ENCODE data around the gene SLC25A19.

Gene SLC25A19

DNA sequence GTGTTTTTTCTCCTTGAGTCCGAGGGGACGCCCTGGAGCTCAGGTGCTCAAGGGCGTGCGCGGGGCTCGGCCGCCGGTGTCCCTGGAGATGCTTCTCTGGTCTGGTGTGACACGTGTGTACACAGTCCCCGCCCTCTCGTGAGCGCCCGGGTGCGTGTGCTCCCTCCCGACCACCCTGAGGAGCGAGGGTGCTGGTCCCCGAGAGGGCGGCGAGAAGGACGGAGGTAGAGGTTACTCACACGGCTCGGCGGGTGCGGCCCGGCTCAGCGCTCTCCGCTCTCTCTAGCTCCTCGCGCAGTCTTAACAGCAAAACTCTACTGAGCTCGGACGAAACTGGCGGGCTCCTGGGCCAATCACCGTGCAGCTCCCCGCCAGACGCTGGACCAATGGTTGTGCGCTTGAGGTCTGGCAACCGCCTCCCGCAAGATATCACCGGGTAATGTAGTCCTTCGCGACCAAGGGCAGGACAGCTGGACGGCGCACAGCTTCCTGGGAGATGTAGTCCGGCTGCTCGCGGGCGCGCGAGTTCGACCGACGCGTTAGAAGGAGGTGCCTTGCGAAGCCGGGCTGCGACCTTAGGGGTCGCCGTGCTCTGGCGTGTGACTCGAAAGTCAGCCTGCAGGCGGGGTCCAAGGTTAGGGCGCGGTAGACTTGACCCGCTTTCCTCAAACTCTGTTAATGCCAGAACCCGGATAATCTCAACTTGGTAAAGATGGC lies at the start of gene SLC25A19:
TSS of gene SLC25A19 (minus strand) at position 319 of the 717 bp plus-strand sequence. CDS start 2,669 bp downstream, outside the sequence.
- H3K4me3 ChIP-seq (ENCODE audit: low read length): peak within 1 kb of the TSS; percentile 90
- TF ChIP-seq, protein P1, sequence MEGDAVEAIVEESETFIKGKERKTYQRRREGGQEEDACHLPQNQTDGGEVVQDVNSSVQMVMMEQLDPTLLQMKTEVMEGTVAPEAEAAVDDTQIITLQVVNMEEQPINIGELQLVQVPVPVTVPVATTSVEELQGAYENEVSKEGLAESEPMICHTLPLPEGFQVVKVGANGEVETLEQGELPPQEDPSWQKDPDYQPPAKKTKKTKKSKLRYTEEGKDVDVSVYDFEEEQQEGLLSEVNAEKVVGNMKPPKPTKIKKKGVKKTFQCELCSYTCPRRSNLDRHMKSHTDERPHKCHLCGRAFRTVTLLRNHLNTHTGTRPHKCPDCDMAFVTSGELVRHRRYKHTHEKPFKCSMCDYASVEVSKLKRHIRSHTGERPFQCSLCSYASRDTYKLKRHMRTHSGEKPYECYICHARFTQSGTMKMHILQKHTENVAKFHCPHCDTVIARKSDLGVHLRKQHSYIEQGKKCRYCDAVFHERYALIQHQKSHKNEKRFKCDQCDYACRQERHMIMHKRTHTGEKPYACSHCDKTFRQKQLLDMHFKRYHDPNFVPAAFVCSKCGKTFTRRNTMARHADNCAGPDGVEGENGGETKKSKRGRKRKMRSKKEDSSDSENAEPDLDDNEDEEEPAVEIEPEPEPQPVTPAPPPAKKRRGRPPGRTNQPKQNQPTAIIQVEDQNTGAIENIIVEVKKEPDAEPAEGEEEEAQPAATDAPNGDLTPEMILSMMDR (conservative IDR thresholded peaks at IDR 0.05; ENCODE audit: low read depth, low read length): peak; percentile 9
- peak; percentile 97 for DNase-seq (ENCODE audit: low read depth)

DNA sequence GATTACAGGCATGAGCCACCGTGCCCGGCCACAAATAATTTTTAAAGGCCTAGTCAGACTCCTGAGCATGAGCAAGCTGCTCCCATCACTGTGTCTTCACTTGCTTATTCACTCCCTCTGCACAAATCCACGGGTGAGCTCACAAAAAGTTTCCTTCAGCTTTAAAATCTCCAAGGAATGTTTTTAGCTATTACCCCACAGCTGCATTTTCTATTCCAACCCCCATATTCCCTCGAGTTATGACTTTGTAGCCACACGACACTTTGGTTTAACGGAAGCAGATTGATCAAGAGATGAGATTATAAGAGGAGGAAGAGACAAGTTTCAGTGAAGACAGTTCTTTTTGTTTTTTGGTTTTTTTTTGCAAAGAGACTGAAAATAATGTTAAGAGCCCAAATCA lies 49.1 kb upstream of the SLC25A19 start:
- TF ChIP-seq, protein P1 (conservative IDR thresholded peaks at IDR 0.05; ENCODE audit: low read depth, low read length): no peak
- H3K4me3 ChIP-seq (ENCODE audit: low read length): no peak overlapping the region
- no peak for DNase-seq (ENCODE audit: low read depth)

DNA sequence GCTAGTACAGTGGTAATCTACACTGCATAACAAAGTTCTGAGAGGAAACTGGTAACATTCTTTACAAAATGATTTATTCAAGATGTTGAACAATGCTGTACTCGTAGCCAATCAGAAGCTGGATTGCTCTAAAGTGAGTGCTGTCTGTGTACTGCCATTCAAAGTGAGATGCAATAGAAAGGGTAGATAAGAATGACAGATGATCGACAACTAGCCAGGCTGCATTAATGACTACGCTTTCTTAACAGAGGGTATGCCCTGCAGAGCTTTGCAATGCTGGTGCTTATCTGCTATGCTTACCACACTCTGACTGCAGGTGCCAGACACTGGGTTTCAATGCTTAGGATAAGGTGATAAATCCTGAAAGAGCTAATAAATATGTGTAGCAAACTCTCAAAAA lies 46.1 kb upstream of the SLC25A19 start:
- DNase-seq (ENCODE audit: low read depth): no peak
- no peak overlapping the region for H3K4me3 ChIP-seq (ENCODE audit: low read length)
- TF ChIP-seq, protein P1 (conservative IDR thresholded peaks at IDR 0.05; ENCODE audit: low read depth, low read length): no peak

DNA sequence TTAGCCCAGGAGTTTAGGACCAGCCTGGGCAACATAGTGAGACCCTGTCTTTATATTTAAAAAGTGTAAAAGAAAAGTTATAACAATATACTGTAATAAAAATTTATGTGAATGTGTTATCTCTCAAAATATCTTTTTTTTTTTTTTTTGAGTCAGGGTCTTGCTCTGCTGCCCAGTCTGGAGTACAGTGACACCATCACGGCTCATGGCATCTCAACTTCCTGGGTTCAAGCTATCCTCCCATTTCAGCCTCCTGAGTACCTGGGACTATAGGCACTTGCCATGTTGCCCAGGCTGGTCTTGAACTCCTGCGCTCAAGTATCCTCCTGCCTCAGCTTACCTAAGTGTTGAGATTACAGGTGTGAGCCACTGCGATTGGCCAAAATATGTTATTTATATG lies 45.5 kb upstream of the SLC25A19 start:
- no peak overlapping the region for H3K4me3 ChIP-seq (ENCODE audit: low read length)
- TF ChIP-seq, protein P1 (conservative IDR thresholded peaks at IDR 0.05; ENCODE audit: low read depth, low read length): no peak
- no peak for DNase-seq (ENCODE audit: low read depth)

DNA sequence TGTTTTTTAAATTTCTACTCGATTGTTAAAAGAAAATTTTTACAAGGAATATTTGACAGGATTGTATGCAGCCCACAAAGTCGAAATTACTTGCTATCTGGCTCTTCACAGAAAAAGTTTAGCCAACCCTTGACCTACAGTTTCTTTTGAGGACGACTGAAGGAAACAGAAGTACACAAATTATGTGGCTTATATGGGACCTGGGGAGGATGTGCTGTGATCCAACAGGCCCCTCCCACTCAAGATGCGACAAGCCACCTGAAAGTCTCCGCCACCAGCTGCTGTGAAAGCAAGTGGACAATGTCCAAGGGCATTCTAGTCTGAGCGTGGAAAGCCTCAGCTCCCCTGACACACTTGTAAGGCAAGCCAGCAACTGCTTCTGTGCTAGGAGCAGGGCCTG lies 42.4 kb upstream of the SLC25A19 start:
- TF ChIP-seq, protein P1 (conservative IDR thresholded peaks at IDR 0.05; ENCODE audit: low read depth, low read length): no peak
- DNase-seq (ENCODE audit: low read depth): no peak
- H3K4me3 ChIP-seq (ENCODE audit: low read length): no peak overlapping the region

DNA sequence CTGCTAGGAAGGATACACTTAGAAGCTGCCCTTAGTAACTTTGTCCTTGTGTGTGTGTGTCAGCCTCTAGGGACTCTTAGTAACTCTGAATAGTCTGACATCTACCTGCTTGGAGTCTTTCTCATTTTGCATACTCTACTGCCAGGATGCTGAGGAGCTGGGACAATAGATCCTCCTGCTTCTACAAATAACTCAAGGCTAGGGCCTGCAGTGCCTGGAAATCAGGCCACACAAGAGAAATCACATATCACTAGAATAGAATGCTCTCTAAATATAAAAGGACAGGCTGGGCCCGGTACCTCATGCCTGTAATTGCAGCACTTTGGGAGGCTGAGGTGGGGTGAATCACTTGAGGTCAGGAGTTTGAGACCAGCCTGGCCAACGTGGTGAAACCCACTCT lies 38.5 kb upstream of the SLC25A19 start:
- no peak overlapping the region for H3K4me3 ChIP-seq (ENCODE audit: low read length)
- DNase-seq (ENCODE audit: low read depth): no peak
- TF ChIP-seq, protein P1 (conservative IDR thresholded peaks at IDR 0.05; ENCODE audit: low read depth, low read length): no peak

DNA sequence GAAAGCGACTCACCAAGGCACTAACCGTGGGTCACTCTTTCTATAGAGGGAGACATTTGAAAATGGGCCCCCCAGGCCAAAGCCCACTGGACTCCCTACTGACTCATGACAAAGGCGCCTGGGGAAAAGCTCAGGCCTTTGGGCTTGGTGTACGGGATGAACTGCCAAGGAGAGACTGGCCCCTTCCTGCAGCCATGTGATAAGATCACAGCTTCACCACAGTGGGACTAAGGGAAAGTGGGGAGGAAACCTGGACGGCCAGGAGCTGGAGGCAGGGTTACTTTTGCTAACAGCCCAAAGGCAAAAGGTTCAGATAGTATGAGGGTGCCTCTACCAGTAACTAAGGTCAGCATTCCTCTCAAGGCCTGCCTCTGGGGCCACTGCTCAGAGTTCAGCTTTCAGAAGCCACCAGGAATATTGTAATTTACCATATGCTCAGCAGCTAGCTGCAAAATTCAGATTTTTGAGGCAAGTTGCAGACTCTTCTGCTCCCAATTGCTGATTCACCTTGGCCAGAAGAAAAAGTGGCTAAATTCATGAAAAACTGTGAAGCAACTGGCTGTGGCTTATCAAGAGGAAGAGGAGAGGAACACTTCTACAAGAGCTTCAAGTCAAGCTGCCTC lies 37.1 kb upstream of the SLC25A19 start:
- H3K4me3 ChIP-seq (ENCODE audit: low read length): no peak overlapping the region
- TF ChIP-seq, protein P1 (conservative IDR thresholded peaks at IDR 0.05; ENCODE audit: low read depth, low read length): no peak
- no peak for DNase-seq (ENCODE audit: low read depth)

Measured in retinal pigment epithelial cell (primary cell).